Muscle of leg (tissue), 11 donors: ENCODE measurements around the gene SULT4A1. TPM values are rescaled to one million over a fixed set of nuclear protein-coding genes. Genes with fewer than 3 reads are reported as not detected.
A peak's percentile ranks its signal among the peaks of the same experiment; 100 is the strongest.

Experiments
- DNase-seq: peaks from one replicate; pipeline ENCODE4 v3.0.0; 2013
- H3K27ac ChIP-seq: one replicate; pipeline ENCODE4 v1.5.1; 2013; ENCODE audit warnings: mild to moderate bottlenecking, low read length, control low read depth
- H3K27me3 ChIP-seq: one replicate; pipeline ENCODE4 v1.6.1; 2013; ENCODE audit warnings: low read length; ENCODE audit not compliant: control insufficient read depth, insufficient read depth
- H3K36me3 ChIP-seq: one replicate; pipeline ENCODE4 v1.6.1; 2013; ENCODE audit warnings: low read length; ENCODE audit not compliant: control insufficient read depth, insufficient read depth
- H3K4me1 ChIP-seq: one replicate; pipeline ENCODE4 v1.6.1; 2013; ENCODE audit warnings: low read length; ENCODE audit not compliant: control insufficient read depth, insufficient read depth
- H3K4me3 ChIP-seq: one replicate; pipeline ENCODE4 v1.5.1; 2013; ENCODE audit warnings: low read length, control low read depth
- H3K9me3 ChIP-seq: replicated peaks from 2 replicates; pipeline ENCODE4 v1.6.1; 2013; ENCODE audit warnings: low read depth, low read length; ENCODE audit not compliant: control insufficient read depth
- WGBS: methylation state at CpG from one replicate; pipeline ENCODE4 v1.1.5; 2013; ENCODE audit warnings: missing lambda C conversion rate; ENCODE audit not compliant: insufficient coverage; 5-methylcytosine and 5-hydroxymethylcytosine counted together
- polyA plus RNA-seq, 8 donors: library from polyadenylated mRNA; unstranded; fragments of 120-200 nt; gene quantifications; one replicate each; pipeline versions ENCODE4 v1.2.1 to v1.2.3, GENCODE V29; 2013; ENCODE audit warnings: inconsistent platforms in 1 of 8, low replicate concordance in 1 of 8; ENCODE audit not compliant: insufficient read length in 8 of 8, insufficient read depth in 1 of 8
- total RNA-seq: library from RNA; stranded (reverse); fragments of 120-200 nt; gene quantifications from one replicate; pipeline ENCODE4 v1.2.4, GENCODE V29; 2013

Gene SULT4A1
- total and polyA plus RNA-seq, 9 donors: 0.92 to 4.3 (median 2.3) TPM

GRCh38 chr22:43888740-43889139 lies 26.4 kb upstream of the SULT4A1 start:
- WGBS: 67% methylated on average over 3 of the region's 4 CpGs
- no peaks in the 10 kb centered on the region for H3K9me3 ChIP-seq
- DNase-seq: no peak
- H3K4me1 ChIP-seq: peaks cover 6% of the 10 kb centered on the region
- H3K36me3 ChIP-seq: no peaks in the 10 kb centered on the region
- peaks cover 60% of the 10 kb centered on the region for H3K27me3 ChIP-seq
- no peak overlapping the region for H3K27ac ChIP-seq
- no peak overlapping the region for H3K4me3 ChIP-seq

GRCh38 chr22:43887391-43887790 lies 25.1 kb upstream of the SULT4A1 start:
- H3K27me3 ChIP-seq: peaks cover 47% of the 10 kb centered on the region
- WGBS: 70% methylated on average over 3 of the region's 4 CpGs
- peaks cover 6% of the 10 kb centered on the region for H3K4me1 ChIP-seq
- no peak overlapping the region for H3K27ac ChIP-seq
- H3K4me3 ChIP-seq: no peak overlapping the region
- DNase-seq: no peak
- no peaks in the 10 kb centered on the region for H3K36me3 ChIP-seq
- H3K9me3 ChIP-seq: no peaks in the 10 kb centered on the region

GRCh38 chr22:43886231-43886630 lies 23.9 kb upstream of the SULT4A1 start:
- no peaks in the 10 kb centered on the region for H3K36me3 ChIP-seq
- H3K4me3 ChIP-seq: no peak overlapping the region
- H3K4me1 ChIP-seq: no peaks in the 10 kb centered on the region
- H3K27me3 ChIP-seq: peaks cover 35% of the 10 kb centered on the region
- no peak for DNase-seq
- H3K27ac ChIP-seq: no peak overlapping the region
- WGBS: 55% methylated on average over 8 of the region's 8 CpGs
- H3K9me3 ChIP-seq: no peaks in the 10 kb centered on the region

- Histone ChIP-seq H3K9me3 (no peaks in the 10 kb centered on the region), H3K27me3 (peaks cover 31% of the 10 kb centered on the region), H3K4me3 (no peak overlapping the region), H3K36me3 (no peaks in the 10 kb centered on the region), H3K4me1 (no peaks in the 10 kb centered on the region), H3K27ac (no peak overlapping the region)
- 90% methylated on average over 4 of the region's 6 CpGs for WGBS
- no peak for DNase-seq
These were observed 23.5 kb upstream of the SULT4A1 start for GRCh38 chr22:43885786-43886185.

DNA sequence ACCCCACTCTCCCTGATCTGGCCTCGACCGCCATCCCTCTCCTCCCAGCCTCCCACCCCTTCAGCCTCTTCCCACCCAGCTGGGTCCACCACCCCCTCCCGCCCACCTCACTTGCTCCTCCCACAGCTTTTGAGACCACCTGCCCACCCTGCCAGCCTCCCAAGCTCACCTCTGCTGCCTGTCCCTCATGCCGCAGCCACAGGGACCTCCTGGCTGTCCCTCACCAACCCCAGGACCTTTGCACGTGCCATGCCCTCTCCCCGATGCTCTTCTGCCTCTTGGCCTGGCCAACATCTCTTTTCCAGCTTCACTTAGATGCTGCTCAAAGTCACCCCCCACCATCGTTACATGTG lies 23.0 kb upstream of the SULT4A1 start:
- DNase-seq: no peak
- H3K9me3 ChIP-seq: no peaks in the 10 kb centered on the region
- no peak overlapping the region for H3K27ac ChIP-seq
- H3K4me3 ChIP-seq: no peak overlapping the region
- no peaks in the 10 kb centered on the region for H3K4me1 ChIP-seq
- WGBS: 64% methylated on average over 7 of the region's 7 CpGs
- peaks cover 26% of the 10 kb centered on the region for H3K27me3 ChIP-seq
- H3K36me3 ChIP-seq: no peaks in the 10 kb centered on the region

- Histone ChIP-seq H3K27ac (no peak overlapping the region), H3K9me3 (no peaks in the 10 kb centered on the region), H3K27me3 (peaks cover 20% of the 10 kb centered on the region), H3K36me3 (no peaks in the 10 kb centered on the region), H3K4me3 (no peak overlapping the region), H3K4me1 (no peaks in the 10 kb centered on the region)
- 20% methylated on average over 15 of the region's 18 CpGs for WGBS
- DNase-seq: peak; percentile 39
These were observed 22.4 kb upstream of the SULT4A1 start for GRCh38 chr22:43884600-43885318.

- DNase-seq: no peak
- Histone ChIP-seq H3K36me3 (no peaks in the 10 kb centered on the region), H3K4me1 (no peaks in the 10 kb centered on the region), H3K27me3 (peaks cover 11% of the 10 kb centered on the region), H3K4me3 (no peak overlapping the region), H3K27ac (no peak overlapping the region), H3K9me3 (no peaks in the 10 kb centered on the region)
- 87% methylated on average over 16 of the region's 17 CpGs for WGBS
These were observed 21.6 kb upstream of the SULT4A1 start for GRCh38 chr22:43883719-43884415.

- Histone ChIP-seq H3K36me3 (no peaks in the 10 kb centered on the region), H3K4me1 (no peaks in the 10 kb centered on the region), H3K9me3 (no peaks in the 10 kb centered on the region), H3K27me3 (peaks cover 8% of the 10 kb centered on the region), H3K4me3 (no peak overlapping the region), H3K27ac (no peak overlapping the region)
- WGBS: 31% methylated on average over 10 of the region's 14 CpGs
- DNase-seq: peak; percentile 27
These were observed 20.8 kb upstream of the SULT4A1 start for GRCh38 chr22:43883012-43883661.

DNA sequence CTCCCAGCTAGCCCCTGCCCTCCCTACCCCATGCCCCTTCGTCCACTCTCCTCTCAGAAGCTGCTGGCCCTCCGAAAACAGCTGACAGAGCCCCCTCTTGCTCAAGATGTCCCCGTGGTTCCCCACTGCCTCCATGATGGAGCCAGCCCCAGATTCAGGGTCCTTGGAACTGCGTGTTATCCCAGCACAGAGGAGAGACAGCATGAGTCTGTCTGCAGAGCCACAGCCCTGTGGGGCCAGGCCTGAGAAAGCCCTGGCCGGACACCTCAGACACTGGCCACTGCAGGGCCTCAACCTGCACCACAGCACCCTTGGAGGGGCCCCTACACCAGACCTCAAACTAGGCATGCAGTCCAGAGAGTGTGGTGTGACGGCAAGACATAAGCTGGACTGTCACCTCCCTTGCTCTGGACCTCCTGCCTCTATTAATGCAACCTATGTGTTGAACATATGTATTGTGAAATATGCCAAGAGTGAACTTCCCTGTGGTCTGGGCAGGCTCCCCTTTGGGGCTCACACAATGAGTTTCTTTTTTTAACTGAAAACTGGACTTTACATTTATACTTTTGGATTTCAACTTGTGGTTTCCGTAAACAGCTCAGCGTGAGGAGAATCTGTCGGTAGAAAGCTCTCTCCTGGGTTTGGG lies 19.9 kb upstream of the SULT4A1 start:
- no peaks in the 10 kb centered on the region for H3K4me1 ChIP-seq
- no peak overlapping the region for H3K27ac ChIP-seq
- H3K9me3 ChIP-seq: no peaks in the 10 kb centered on the region
- DNase-seq: no peak
- no peaks in the 10 kb centered on the region for H3K36me3 ChIP-seq
- peaks cover 8% of the 10 kb centered on the region for H3K27me3 ChIP-seq
- 74% methylated on average over 7 of the region's 9 CpGs for WGBS
- no peak overlapping the region for H3K4me3 ChIP-seq
